ENCODE data around the gene DISC1.
"Not testable (repeated sequence)": the region's sequence is repeated elsewhere in the genome, so short reads cannot be mapped to it uniquely, and the experiment has no call there.

DISC1 gene

GRCh38 chr1:231605149-231606100 is 21.2 kb upstream of the DISC1 start:
- DNase-seq (ENCODE audit: low read depth in 1 of 2, low spot score in 1 of 2), result no peak

- no peak for DNase-seq (ENCODE audit: low read depth in 1 of 2, low spot score in 1 of 2)
These were observed 19.9 kb upstream of the DISC1 start for GRCh38 chr1:231606712-231607111.

DNA sequence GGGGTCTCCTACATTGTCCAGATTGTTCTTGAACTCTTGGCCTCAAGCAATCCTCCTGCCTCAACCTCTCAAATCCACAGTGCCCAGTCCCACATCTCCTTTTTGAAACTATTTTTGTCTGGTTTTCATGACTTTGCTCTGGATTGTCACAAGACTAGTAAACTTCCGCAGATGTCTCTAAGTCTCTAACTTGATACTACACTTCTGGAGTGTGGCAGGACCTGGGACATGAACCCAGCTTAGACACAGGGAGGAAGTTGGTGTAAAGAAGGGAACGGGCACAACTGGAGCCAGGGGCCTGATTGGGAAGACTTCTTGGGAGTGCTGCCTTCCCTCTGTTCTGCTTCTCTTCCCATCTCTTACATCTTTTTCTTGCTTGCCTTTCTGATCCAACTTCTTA is 16.2 kb upstream of the DISC1 start:
- no peak for DNase-seq (ENCODE audit: low read depth in 1 of 2, low spot score in 1 of 2)

GRCh38 chr1:231611111-231611510 is 15.5 kb upstream of the DISC1 start:
- DNase-seq (ENCODE audit: low read depth in 1 of 2, low spot score in 1 of 2), result no peak

DNA sequence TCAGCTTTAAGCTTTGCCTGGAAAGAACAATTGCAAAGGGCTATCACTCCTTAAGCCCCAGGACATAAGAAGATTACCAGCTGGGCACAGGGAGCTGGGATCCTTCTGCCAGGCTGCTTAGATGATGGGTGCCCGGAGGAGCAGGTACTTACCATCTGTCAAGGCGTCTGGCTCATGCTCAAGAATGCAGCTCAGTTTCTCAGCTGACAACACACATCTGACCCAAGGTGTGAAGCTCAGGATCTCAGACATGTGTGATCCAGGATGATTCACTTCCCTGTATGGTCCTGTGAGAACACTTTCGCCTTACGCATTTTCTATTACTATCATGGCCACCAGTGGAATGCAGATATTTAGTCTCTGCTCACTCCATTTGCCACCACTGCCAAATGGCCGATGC is 14.7 kb upstream of the DISC1 start:
- DNase-seq (ENCODE audit: low read depth in 1 of 2, low spot score in 1 of 2), result no peak

DNA sequence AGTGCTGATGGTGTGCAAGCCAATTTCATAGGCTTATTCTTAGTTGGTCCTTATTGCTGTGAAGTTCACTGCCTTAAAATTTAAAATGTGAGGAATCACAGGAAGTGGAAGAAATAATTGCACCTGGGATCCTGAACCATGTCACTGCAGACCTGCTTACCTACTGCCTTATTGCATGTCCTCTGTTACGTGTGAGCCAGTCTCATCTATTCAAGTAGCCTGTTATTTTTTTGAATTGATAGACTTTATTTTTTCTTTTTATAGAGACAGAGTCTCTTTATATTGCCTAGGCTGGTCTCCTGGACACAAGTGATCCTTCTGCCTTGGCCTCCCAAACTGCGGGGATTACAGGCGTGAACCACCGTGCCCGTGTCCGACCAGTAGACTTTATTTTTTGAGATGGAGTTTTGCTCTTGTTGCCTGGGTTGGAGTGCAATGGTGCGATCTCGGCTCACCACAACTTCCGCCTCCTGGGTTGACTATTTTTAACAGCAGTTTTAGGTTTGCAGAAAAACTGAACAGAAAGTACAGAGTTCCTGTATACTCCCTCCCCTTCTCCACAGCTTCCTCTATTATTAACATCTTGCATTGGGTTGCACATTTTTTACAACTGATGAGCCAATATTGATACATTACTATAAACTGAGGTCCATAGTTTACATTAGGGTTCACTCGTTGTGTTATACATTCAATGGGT is 14.0 kb upstream of the DISC1 start:
- DNase-seq (ENCODE audit: low read depth in 1 of 2, low spot score in 1 of 2), result no peak

GRCh38 chr1:231613419-231614349 is 12.9 kb upstream of the DISC1 start:
- no peak for DNase-seq (ENCODE audit: low read depth in 1 of 2, low spot score in 1 of 2)

- DNase-seq (ENCODE audit: low read depth in 1 of 2, low spot score in 1 of 2), result no peak
These were observed 9.9 kb upstream of the DISC1 start for GRCh38 chr1:231616667-231617066.

GRCh38 chr1:231618609-231619256 is 7.9 kb upstream of the DISC1 start:
- DNase-seq (ENCODE audit: low read depth in 1 of 2, low spot score in 1 of 2), result no peak

DNA sequence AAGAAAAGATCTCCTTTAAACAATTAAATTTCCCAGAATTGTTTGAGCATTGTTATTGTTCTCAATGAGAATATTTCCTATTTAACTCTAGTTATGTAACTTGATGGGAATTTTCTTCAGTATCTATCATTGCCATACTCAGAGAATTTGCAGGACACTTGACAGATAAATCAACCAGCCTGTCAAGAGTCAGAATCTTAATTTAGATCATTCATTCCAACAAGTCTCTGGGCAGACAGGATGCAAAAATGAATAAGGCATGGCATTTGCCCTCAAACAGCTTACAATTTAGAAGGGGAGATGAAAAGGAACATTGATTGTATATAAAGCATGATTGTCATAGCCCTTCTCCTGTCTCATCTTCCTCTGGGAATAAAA is 7.3 kb upstream of the DISC1 start:
- no peak for DNase-seq (ENCODE audit: low read depth in 1 of 2, low spot score in 1 of 2)

DNA sequence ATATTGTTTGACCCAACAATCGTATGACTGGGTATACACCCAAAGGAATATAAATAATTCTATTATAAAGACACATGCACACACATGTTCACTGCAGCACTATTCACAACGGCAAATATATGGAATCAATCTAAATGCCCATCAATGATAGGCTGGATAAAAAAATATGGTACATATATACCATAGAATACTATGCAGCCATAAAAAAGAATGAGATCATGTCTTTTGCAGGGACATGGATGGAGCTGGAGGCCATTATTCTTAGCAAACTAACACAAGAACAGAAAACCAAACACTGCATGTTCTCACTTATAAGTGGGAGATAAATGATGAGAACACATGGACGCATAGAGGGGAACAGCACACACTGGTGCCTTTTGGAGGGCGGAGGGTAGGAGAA is 1.5 kb upstream of the DISC1 start:
- DNase-seq (ENCODE audit: low read depth in 1 of 2, low spot score in 1 of 2), result not testable (repeated sequence)

GRCh38 chr1:231625975-231626534 is 535 bp upstream of the DISC1 start:
- no peak for DNase-seq (ENCODE audit: low read depth in 1 of 2, low spot score in 1 of 2)

GRCh38 chr1:231626951-231627614 is 493 bp downstream of the DISC1 start:
- peak; percentile 12 to 28 for DNase-seq (ENCODE audit: low read depth in 1 of 2, low spot score in 1 of 2)

DNA sequence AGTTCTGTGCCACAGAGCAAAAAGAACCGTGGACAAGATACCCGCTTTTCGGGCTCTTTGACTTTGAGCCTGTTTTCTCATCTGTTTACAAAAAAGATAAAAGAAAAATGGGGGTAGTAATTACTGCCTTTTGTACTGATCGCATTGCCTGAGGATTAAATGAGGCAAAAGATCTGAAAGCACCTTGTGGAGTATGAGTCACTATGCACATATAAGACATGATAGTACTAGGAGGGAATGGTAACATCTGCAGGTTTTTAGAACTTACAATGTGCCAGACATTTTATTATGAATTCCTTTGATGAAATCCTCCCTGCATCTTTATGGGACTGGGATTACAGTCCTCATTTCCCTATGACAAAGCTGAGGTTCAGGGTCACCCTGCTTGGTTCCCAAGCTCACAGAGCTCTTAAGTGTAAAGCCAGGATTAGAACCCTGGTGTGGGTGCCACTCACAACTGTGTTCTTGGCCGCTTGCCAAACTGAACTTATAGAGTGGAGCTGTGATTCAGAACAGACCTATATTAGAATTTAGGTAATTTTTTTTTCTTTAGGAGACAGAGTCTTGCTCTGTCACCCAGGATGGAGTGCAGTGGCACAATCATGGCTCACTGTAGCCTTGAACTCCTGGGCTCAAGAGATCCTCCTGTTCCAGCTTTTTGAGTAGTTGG is 1.8 kb downstream of the DISC1 start:
- peak; percentile 16 to 22 for DNase-seq (ENCODE audit: low read depth in 1 of 2, low spot score in 1 of 2)

- DNase-seq (ENCODE audit: low read depth in 1 of 2, low spot score in 1 of 2), result no peak
These were observed 2.5 kb downstream of the DISC1 start for GRCh38 chr1:231629132-231629531.

DNA sequence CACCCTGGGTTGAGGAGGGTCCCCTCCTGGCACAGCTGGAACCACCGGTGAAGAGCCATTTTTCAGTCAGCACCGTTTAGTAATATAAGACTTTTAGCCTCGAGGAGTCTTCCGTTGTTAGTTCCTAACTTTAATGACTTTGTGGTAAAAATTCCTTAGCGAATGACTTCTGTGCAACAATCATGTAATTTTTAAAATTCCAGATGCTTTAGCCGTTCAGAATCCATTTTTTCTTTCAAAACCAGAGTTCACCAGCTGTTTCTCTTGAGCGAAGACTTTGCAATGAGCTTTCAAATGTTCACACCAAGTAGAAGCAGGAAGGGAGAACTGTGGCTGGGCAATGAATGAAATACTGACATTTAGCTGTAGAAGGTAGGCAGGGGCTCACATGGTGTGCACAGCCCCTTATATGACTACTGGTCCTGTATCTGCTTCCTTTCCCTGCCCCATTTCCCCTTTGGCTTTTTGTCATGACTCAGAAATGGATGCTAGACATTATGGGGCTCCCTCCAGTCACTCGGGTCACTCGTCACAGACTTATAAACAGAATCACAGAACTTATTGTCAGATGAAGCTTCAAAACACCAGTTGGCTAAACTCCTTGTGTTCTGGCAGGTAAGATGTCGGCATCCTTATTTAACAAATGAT is 4.1 kb downstream of the DISC1 start:
- no peak for DNase-seq (ENCODE audit: low read depth in 1 of 2, low spot score in 1 of 2)

GRCh38 chr1:231631717-231632116 is 5.1 kb downstream of the DISC1 start:
- DNase-seq (ENCODE audit: low read depth in 1 of 2, low spot score in 1 of 2), result no peak

GRCh38 chr1:231632119-231632518 is 5.5 kb downstream of the DISC1 start:
- DNase-seq (ENCODE audit: low read depth in 1 of 2, low spot score in 1 of 2), result no peak

All from activated T-helper 1 cell treated with anti-CD3 and anti-CD28 coated beads, Interleukin-2, amount 50 U/mL, for 16 hours (primary cell).